Fibroblast of lung (primary cell): Measurements from ENCODE around the gene CCAR1. TPM values are rescaled to one million over a fixed set of nuclear protein-coding genes. Genes with fewer than 3 reads are reported as not detected.

Experiments
- DNase-seq, 2 donors: peaks; one replicate each; pipeline versions ENCODE4 v3.0.0 to v3.0.0-alpha.2; 2010; ENCODE audit warnings: low read depth in 2 of 2
- H2AFZ ChIP-seq: 2 replicates; pipeline ENCODE4 v1.5.1; 2012; ENCODE audit warnings: low read length, control low read depth, inconsistent platforms
- H3K27ac ChIP-seq: 2 replicates; pipeline ENCODE4 v1.5.1; 2011; ENCODE audit warnings: low read length, control low read depth; ENCODE audit not compliant: insufficient read depth
- H3K27me3 ChIP-seq: 2 replicates; pipeline ENCODE4 v1.5.1; 2011; ENCODE audit warnings: mild to moderate bottlenecking, low read length; ENCODE audit not compliant: control insufficient read depth, insufficient read depth
- H3K36me3 ChIP-seq: 2 replicates; pipeline ENCODE4 v1.5.1; 2011; ENCODE audit warnings: low read length; ENCODE audit not compliant: control insufficient read depth, insufficient read depth
- H3K4me1 ChIP-seq: 2 replicates; pipeline ENCODE4 v1.5.1; 2011; ENCODE audit warnings: low read length; ENCODE audit not compliant: control insufficient read depth, insufficient read depth; ENCODE audit errors: extremely low read depth
- H3K4me2 ChIP-seq: 2 replicates; pipeline ENCODE4 v1.5.1; 2011; ENCODE audit warnings: low read length, control low read depth; ENCODE audit not compliant: insufficient read depth; ENCODE audit errors: extremely low read depth
- H3K4me3 ChIP-seq, 4 experiments: fragments of 200-600 bp in 1 of 4; sonication (generic) in 1 of 4; replicated peaks in 1 of 4; 2 replicates each; pipeline ENCODE4 v1.5.1; 2011 to 2016; ENCODE audit warnings: low read length in 4 of 4, low read depth in 3 of 4, mild to moderate bottlenecking in 3 of 4, control low read depth in 2 of 4, inconsistent platforms in 1 of 4, mixed read lengths in 1 of 4; ENCODE audit not compliant: insufficient read depth in 1 of 4; ENCODE audit errors: control extremely low read depth in 1 of 4
- H3K79me2 ChIP-seq: 2 replicates; pipeline ENCODE4 v1.5.1; 2012; ENCODE audit warnings: mild to moderate bottlenecking, low read length, inconsistent platforms; ENCODE audit not compliant: control insufficient read depth, insufficient read depth
- H3K9ac ChIP-seq: 2 replicates; pipeline ENCODE4 v1.5.1; 2011; ENCODE audit warnings: mild to moderate bottlenecking, low read length, control low read depth; ENCODE audit not compliant: insufficient read depth
- H3K9me3 ChIP-seq: 2 replicates; pipeline ENCODE4 v1.5.1; 2012; ENCODE audit warnings: low read depth, low read length; ENCODE audit not compliant: control insufficient read depth, insufficient read depth
- H4K20me1 ChIP-seq: 2 replicates; pipeline ENCODE4 v1.5.1; 2011; ENCODE audit warnings: low read length; ENCODE audit not compliant: control insufficient read depth, insufficient read depth; ENCODE audit errors: extremely low read depth
- CTCF ChIP-seq, 2 donors: IDR thresholded peaks in 1 of 2; conservative IDR thresholded peaks in 1 of 2; 1 replicate in 1 of 2; 2 replicates in 1 of 2; pipeline ENCODE4 v1.5.1; 2011 to 2012; ENCODE audit warnings: low read length in 2 of 2, control low read depth in 1 of 2, inconsistent platforms in 1 of 2, low read depth in 1 of 2, mild to moderate bottlenecking in 1 of 2
- EZH2 ChIP-seq: IDR thresholded peaks from 2 replicates; pipeline ENCODE4 v1.5.1; 2012; ENCODE audit warnings: low read length, control low read depth, mild to moderate bottlenecking; ENCODE audit errors: missing control alignments
- polyA plus RNA-seq, 2 donors: library from polyadenylated mRNA; depleted of rRNA in 1 of 2; stranded (reverse) in 1 of 2; unstranded in 1 of 2; fragments of >200 nt; gene quantifications; 2 replicates each; pipeline ENCODE4 v1.2.1, GENCODE V29; 2011 to 2012; ENCODE audit warnings: missing spikeins in 1 of 2
- total RNA-seq: library from RNA; depleted of rRNA; stranded (reverse); fragments of >200 nt; gene quantifications from 2 replicates; pipeline ENCODE4 v1.2.1, GENCODE V29; 2014

CCAR1 gene
- total and polyA plus RNA-seq, 2 donors (not counting 1 experiment from before 2014, with no cell fraction given) = 24.9 to 54.9 TPM

GRCh38 chr10:68829521-68829920 lies 108.5 kb downstream of the CCAR1 start:
- no peak overlapping the region for H3K4me2 ChIP-seq
- H3K4me3 ChIP-seq = no peak overlapping the region
- no peak overlapping the region for H2AFZ ChIP-seq
- H3K27ac ChIP-seq = no peak overlapping the region
- no peaks in the 10 kb centered on the region for H3K36me3 ChIP-seq
- no peaks in the 10 kb centered on the region for H3K9me3 ChIP-seq
- no peak overlapping the region for H3K9ac ChIP-seq
- no peak for TF ChIP-seq EZH2
- TF ChIP-seq CTCF (conservative IDR thresholded peaks at IDR 0.05 in 1 of 2, IDR thresholded peaks at IDR 0.05 in 1 of 2; ENCODE audit: low read depth in 1 of 2, low read length in 2 of 2) = no peak
- no peak for DNase-seq
- peaks cover 19% of the 10 kb centered on the region for H3K27me3 ChIP-seq
- no peaks in the 10 kb centered on the region for H4K20me1 ChIP-seq
- H3K79me2 ChIP-seq = no peaks in the 10 kb centered on the region
- no peaks in the 10 kb centered on the region for H3K4me1 ChIP-seq

GRCh38 chr10:68829952-68830351 lies 108.9 kb downstream of the CCAR1 start:
- Histone ChIP-seq H3K4me2 (no peak overlapping the region), H3K4me3 (no peak overlapping the region), H4K20me1 (no peaks in the 10 kb centered on the region), H3K4me1 (no peaks in the 10 kb centered on the region), H3K27me3 (peaks cover 19% of the 10 kb centered on the region), H3K27ac (no peak overlapping the region), H2AFZ (no peak overlapping the region), H3K36me3 (no peaks in the 10 kb centered on the region), H3K9me3 (no peaks in the 10 kb centered on the region), H3K79me2 (no peaks in the 10 kb centered on the region), H3K9ac (no peak overlapping the region)
- no peak for TF ChIP-seq EZH2
- TF ChIP-seq CTCF (conservative IDR thresholded peaks at IDR 0.05 in 1 of 2, IDR thresholded peaks at IDR 0.05 in 1 of 2; ENCODE audit: low read depth in 1 of 2, low read length in 2 of 2) = no peak
- no peak for DNase-seq

- Histone ChIP-seq H3K27ac (no peak overlapping the region), H2AFZ (no peak overlapping the region), H3K4me3 (no peak overlapping the region), H3K79me2 (no peaks in the 10 kb centered on the region), H3K36me3 (no peaks in the 10 kb centered on the region), H3K4me1 (no peaks in the 10 kb centered on the region), H4K20me1 (no peaks in the 10 kb centered on the region), H3K9ac (no peak overlapping the region), H3K4me2 (no peak overlapping the region), H3K9me3 (no peaks in the 10 kb centered on the region), H3K27me3 (peaks cover 19% of the 10 kb centered on the region)
- no peak for DNase-seq
- TF ChIP-seq CTCF (conservative IDR thresholded peaks at IDR 0.05 in 1 of 2, IDR thresholded peaks at IDR 0.05 in 1 of 2; ENCODE audit: low read depth in 1 of 2, low read length in 2 of 2) (no peak), EZH2 (no peak)
Observed at GRCh38 chr10:68831961-68832455, 111.0 kb downstream of the CCAR1 start.
